Lower leg skin (tissue), 4 donors: ENCODE measurements around the gene UGT2A3. TPM values are rescaled to one million over a fixed set of nuclear protein-coding genes. Genes with fewer than 3 reads are reported as not detected.

Experiments
- DNase-seq, 2 donors: peaks; one replicate each; pipeline ENCODE4 v3.0.0-alpha.2; 2019; ENCODE audit warnings: low spot score in 2 of 2
- H3K4me3 ChIP-seq: fragments of 200-600 bp; sonication (generic); 2 replicates; pipeline ENCODE4 v1.5.1; 2017; ENCODE audit warnings: mild to moderate bottlenecking, low read depth; ENCODE audit not compliant: poor library complexity, severe bottlenecking
- POLR2A ChIP-seq, 2 donors: fragments of 450-650 bp; IDR thresholded peaks; one replicate each; pipeline ENCODE4 v1.6.1; 2016 to 2017; ENCODE audit warnings: antibody characterized with exemption in 2 of 2, mild to moderate bottlenecking in 1 of 2, moderate library complexity in 1 of 2
- WGBS, 2 donors: methylation state at CpG; one replicate each; pipeline ENCODE4 v1.1.5; 2018; 5-methylcytosine and 5-hydroxymethylcytosine counted together
- intact Hi-C: fragments of 100-400 bp; cut with DNase I; formaldehyde crosslinking; loops from one replicate; pipeline ENCODE4 v1.15.0; 2023; ENCODE audit warnings: low total_unique reads
- total RNA-seq, 4 donors: library from RNA; depleted of rRNA; stranded (reverse); fragments of >200 nt; gene quantifications; one replicate each; pipeline ENCODE4 v1.1.0, GENCODE V29; 2016
- TF ChIP-seq, protein P1 (sequence below), 3 donors: fragments of 450-650 bp; IDR thresholded peaks; one replicate each; pipeline ENCODE4 v1.5.1; 2016; ENCODE audit warnings: antibody characterized with exemption in 3 of 3, mild to moderate bottlenecking in 3 of 3, moderate library complexity in 2 of 3

The UGT2A3 gene
- total RNA-seq, 4 donors from 2014 or later, result 0.20 TPM; not detected in 3

DNA sequence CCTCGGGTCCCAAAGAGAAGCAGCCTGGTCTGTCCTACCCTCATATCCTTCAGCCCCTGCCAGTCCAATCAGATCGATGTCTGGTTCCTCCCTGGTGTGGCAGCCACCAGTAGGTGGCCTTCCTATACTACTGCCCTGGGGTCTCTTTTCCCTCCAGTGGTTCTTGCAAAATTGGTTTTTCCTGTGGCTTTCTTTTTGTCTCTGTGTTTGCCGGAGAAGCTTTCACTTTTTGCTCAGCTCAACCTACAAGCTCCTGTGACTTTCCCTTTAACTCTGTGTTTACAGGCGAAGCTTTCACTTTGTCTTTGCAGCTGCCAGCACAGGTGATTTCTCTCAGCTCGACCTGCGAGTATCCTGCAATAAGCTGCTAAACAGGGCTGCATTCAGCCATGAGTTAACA, 46.8 kb downstream of the UGT2A3 start:
- no peak for DNase-seq
- 30 to 38% methylated on average over 6 of the region's 6 CpGs for WGBS, 2 donors

DNA sequence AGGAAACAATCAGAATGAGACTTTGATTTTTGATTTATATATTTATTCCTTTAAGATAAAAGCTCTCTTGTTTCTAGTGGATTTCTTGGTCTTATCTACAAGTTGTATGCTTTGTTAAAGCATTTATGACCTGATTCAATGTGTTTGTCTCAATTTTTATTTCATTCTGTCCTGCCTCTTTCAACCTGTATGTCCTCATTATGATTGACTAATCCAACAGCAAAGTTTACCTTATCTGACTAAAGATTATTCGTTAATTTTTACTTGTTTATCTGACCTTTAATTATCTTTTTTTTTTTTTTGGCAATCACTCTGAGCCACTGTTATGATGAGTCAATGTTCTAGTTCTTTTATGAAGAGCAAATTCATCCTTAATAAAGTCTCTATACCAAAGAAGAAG, 54.9 kb downstream of the UGT2A3 start:
- DNase-seq, result no peak
- intact Hi-C loops, result no loop called here
- TF ChIP-seq POLR2A (IDR thresholded peaks at IDR 0.05), result no peak
- TF ChIP-seq, protein P1, sequence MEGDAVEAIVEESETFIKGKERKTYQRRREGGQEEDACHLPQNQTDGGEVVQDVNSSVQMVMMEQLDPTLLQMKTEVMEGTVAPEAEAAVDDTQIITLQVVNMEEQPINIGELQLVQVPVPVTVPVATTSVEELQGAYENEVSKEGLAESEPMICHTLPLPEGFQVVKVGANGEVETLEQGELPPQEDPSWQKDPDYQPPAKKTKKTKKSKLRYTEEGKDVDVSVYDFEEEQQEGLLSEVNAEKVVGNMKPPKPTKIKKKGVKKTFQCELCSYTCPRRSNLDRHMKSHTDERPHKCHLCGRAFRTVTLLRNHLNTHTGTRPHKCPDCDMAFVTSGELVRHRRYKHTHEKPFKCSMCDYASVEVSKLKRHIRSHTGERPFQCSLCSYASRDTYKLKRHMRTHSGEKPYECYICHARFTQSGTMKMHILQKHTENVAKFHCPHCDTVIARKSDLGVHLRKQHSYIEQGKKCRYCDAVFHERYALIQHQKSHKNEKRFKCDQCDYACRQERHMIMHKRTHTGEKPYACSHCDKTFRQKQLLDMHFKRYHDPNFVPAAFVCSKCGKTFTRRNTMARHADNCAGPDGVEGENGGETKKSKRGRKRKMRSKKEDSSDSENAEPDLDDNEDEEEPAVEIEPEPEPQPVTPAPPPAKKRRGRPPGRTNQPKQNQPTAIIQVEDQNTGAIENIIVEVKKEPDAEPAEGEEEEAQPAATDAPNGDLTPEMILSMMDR (IDR thresholded peaks at IDR 0.05), result no peak
- H3K4me3 ChIP-seq, result no peak overlapping the region
- WGBS, 2 donors, result 47 to 62% methylated on average over 1 of the region's 1 CpG

More for the DNA sequence above, 46.8 kb downstream of the UGT2A3 start:
- H3K4me3 ChIP-seq, result no peak overlapping the region
- TF ChIP-seq POLR2A (IDR thresholded peaks at IDR 0.05), result no peak
- TF ChIP-seq, protein P1 (IDR thresholded peaks at IDR 0.05), result no peak
- intact Hi-C loops, result no loop called here

DNA sequence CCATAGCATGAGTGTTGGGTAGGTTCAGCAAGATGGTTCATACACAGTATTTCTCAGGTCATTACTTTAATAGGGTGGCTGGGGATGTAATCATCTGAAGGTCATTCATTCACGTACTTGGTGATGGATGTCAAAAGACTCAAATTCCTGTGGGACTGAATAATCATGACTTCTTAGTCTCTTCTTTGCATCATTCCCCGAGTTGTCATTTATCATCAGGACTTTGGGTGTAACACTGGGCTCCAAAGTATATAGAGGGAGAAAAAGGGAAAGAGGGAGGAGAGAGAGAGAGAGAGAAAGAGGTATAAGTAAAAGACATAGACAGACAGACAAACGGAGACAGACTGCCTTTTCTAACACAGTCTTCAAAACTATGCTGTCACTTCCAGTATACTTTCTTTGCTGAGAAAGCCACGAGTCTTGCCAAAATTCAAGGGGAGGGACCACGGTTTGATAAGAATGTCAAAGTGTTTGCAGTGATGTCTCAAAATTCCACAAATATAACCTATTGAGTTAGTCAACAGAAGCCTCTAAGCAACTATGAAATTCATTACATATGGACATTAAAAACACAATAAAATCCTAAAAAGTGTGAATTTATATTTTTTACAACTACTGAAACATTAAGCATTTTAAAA, 55.9 kb downstream of the UGT2A3 start:
- DNase-seq, result no peak
- intact Hi-C loops, result no loop called here
- H3K4me3 ChIP-seq, result no peak overlapping the region
- 59 to 70% methylated on average over 5 of the region's 5 CpGs for WGBS, 2 donors
- TF ChIP-seq POLR2A (IDR thresholded peaks at IDR 0.05), result no peak
- TF ChIP-seq, protein P1 (IDR thresholded peaks at IDR 0.05), result no peak

DNA sequence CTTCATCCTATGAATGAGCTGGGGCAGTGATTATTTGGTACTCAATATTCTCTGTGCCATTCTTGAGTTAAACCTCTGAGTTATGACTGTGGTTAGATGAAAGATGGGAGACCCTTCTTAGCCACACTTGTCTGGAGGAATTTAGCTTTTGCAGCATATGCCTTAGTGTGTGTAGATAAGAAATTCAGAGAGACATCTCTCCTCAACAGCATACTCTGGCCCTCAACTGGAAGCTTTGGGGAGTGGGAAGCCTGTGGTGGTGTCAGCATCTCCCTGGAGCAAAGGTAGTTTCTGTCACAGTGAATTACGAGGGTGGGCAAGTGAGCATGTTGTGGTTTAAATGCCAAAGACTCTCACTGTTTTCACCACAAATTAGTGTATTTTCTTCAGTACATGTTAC, 58.7 kb downstream of the UGT2A3 start:
- no peak for DNase-seq
- no peak for TF ChIP-seq POLR2A (IDR thresholded peaks at IDR 0.05)
- TF ChIP-seq, protein P1 (IDR thresholded peaks at IDR 0.05), result no peak
- intact Hi-C loops, result no loop called here
- H3K4me3 ChIP-seq, result no peak overlapping the region
- 58 to 62% methylated on average over 1 of the region's 1 CpG for WGBS, 2 donors

DNA sequence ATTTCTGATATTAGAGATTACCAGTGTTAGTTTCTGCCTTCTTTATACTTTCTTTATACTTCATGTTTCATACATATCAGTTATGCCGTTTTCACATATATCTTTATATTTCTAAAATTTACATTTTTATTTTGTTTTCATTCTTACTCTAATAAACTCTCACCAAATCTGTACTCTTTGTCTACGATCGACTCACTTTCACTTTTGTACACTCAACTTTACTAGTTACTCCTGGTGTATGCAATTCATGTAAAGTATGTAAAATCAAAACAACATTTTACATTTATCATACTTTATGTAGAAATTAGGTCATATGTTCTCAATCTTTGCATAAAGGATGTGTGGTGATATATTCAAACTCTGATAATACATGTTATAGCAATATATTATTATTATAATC, 59.9 kb downstream of the UGT2A3 start:
- TF ChIP-seq, protein P1 (IDR thresholded peaks at IDR 0.05), result no peak
- TF ChIP-seq POLR2A (IDR thresholded peaks at IDR 0.05), result no peak
- WGBS, 2 donors, result 86 to 92% methylated on average over 3 of the region's 3 CpGs
- H3K4me3 ChIP-seq, result no peak overlapping the region
- DNase-seq, result no peak
- intact Hi-C loops, result no loop called here

DNA sequence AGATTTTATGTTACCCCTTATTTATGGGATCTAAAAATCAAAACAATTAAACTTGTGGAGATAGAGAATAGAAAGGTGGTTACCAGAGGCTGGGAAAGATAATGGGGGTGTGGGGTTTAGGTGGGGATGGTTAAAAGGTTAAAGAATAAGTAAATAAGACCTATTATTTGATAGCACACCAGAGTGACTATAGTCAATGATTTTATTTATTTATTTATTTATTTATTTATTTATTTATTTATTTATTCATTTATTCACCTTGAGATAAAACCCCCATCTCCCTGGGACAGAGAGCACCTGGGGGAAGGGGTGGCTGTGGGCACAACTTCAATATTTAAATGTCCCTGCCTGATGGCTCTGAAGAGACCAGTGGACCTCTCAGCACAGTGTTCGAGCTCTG, 66.1 kb downstream of the UGT2A3 start:
- no peak for DNase-seq
- intact Hi-C loops, result no loop called here
- no peak overlapping the region for H3K4me3 ChIP-seq
- TF ChIP-seq, protein P1 (IDR thresholded peaks at IDR 0.05), result no peak
- TF ChIP-seq POLR2A (IDR thresholded peaks at IDR 0.05), result no peak
- 79 to 96% methylated on average over 1 of the region's 1 CpG for WGBS, 2 donors
